Measurements from ENCODE around the gene NUP205. TPM values are rescaled to one million over a fixed set of nuclear protein-coding genes. Genes with fewer than 3 reads are reported as not detected.

Gene NUP205
- total RNA-seq, 1 donor from 2014 or later, result 183 TPM

DNA sequence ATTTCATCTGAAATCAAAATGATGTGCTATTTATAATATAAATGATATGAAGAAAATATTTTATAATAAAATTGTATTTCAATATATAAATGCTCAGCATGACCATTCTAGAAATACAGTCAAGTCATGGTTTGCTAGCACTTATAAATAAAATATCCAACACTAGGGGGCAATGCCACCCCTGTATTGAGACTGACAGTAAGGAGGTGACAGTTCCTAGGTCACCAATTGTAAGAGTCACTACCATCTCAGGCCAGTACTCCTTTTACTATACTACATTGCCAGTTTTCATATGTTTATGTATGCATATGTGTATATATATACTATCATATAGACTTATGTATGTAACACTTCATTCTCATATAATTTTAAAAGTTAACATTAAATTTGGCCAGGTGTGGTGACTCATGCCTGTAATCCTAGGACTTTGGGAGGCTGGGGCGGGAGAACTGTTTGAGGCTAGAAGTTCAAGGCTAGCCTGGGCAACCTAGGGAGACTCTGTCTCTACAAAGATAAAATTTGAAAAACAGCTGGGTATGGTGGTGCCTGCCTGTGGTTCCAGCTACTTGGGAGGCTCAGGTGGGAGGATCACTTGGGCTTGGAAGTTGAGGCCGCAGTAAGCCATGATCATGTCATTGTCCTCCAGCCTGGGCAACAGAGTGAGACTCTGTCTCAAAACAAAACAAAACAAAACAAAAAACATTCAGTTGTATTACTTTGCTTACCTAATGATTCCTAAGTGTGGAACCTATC lies 45.4 kb upstream of the NUP205 start:
- H3F3A ChIP-seq (ENCODE audit: low read depth), result peaks cover 5% of the 10 kb centered on the region
- DNase-seq (ENCODE audit: low spot score), result peak; percentile 71
- H3K79me2 ChIP-seq (ENCODE audit: low read depth), result peaks cover 25% of the 10 kb centered on the region
- H3K27ac ChIP-seq, result no peak overlapping the region
- H3K9ac ChIP-seq, result no peak overlapping the region
- TF ChIP-seq, protein P1, sequence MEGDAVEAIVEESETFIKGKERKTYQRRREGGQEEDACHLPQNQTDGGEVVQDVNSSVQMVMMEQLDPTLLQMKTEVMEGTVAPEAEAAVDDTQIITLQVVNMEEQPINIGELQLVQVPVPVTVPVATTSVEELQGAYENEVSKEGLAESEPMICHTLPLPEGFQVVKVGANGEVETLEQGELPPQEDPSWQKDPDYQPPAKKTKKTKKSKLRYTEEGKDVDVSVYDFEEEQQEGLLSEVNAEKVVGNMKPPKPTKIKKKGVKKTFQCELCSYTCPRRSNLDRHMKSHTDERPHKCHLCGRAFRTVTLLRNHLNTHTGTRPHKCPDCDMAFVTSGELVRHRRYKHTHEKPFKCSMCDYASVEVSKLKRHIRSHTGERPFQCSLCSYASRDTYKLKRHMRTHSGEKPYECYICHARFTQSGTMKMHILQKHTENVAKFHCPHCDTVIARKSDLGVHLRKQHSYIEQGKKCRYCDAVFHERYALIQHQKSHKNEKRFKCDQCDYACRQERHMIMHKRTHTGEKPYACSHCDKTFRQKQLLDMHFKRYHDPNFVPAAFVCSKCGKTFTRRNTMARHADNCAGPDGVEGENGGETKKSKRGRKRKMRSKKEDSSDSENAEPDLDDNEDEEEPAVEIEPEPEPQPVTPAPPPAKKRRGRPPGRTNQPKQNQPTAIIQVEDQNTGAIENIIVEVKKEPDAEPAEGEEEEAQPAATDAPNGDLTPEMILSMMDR (IDR thresholded peaks at IDR 0.05), result peak; percentile 61
- TF ChIP-seq EZH2 (IDR thresholded peaks at IDR 0.05), result no peak
- no peak for TF ChIP-seq EZH2phosphoT487 (IDR thresholded peaks at IDR 0.05)
- Mint-ChIP-seq H3K27me3 (ENCODE audit: insufficient read depth, low read depth) (no peaks in the 10 kb centered on the region), H3K4me3 (no peak overlapping the region), H3K36me3 (no peaks in the 10 kb centered on the region), H3K27ac (no peak overlapping the region), H3K4me1 (peaks cover 15% of the 10 kb centered on the region), H3K9me3 (no peaks in the 10 kb centered on the region)
- no peak overlapping the region for H3K4me2 ChIP-seq
- no peak overlapping the region for H2AFZ ChIP-seq (replicated peaks)
- no peaks in the 10 kb centered on the region for H3K9me3 ChIP-seq (ENCODE audit: low read depth)
- peaks cover 8% of the 10 kb centered on the region for H3K27me3 ChIP-seq
- H3K4me1 ChIP-seq, result peaks cover 12% of the 10 kb centered on the region
- H3K4me3 ChIP-seq, result no peak overlapping the region
- H3K36me3 ChIP-seq, result no peaks in the 10 kb centered on the region
- H4K20me1 ChIP-seq (ENCODE audit: low read depth), result peaks cover 21% of the 10 kb centered on the region

GRCh38 chr7:135514856-135515255 lies 42.9 kb upstream of the NUP205 start:
- Histone ChIP-seq H3K4me1 (no peaks in the 10 kb centered on the region), H3K36me3 (no peaks in the 10 kb centered on the region), H3K4me2 (no peak overlapping the region), H3K9me3 (ENCODE audit: low read depth) (no peaks in the 10 kb centered on the region), H3F3A (ENCODE audit: low read depth) (no peaks in the 10 kb centered on the region), H3K79me2 (ENCODE audit: low read depth) (no peaks in the 10 kb centered on the region), H2AFZ (replicated peaks) (no peak overlapping the region), H3K27me3 (peaks cover 8% of the 10 kb centered on the region), H3K27ac (no peak overlapping the region), H4K20me1 (ENCODE audit: low read depth) (no peaks in the 10 kb centered on the region), H3K9ac (no peak overlapping the region), H3K4me3 (no peak overlapping the region)
- Mint-ChIP-seq H3K36me3 (no peaks in the 10 kb centered on the region), H3K9me3 (no peaks in the 10 kb centered on the region), H3K27me3 (ENCODE audit: insufficient read depth, low read depth) (no peaks in the 10 kb centered on the region), H3K4me3 (no peak overlapping the region), H3K27ac (no peak overlapping the region), H3K4me1 (peaks cover 19% of the 10 kb centered on the region)
- no peak for DNase-seq (ENCODE audit: low spot score)
- TF ChIP-seq, protein P1 (IDR thresholded peaks at IDR 0.05), result no peak
- TF ChIP-seq EZH2 (IDR thresholded peaks at IDR 0.05), result no peak
- no peak for TF ChIP-seq EZH2phosphoT487 (IDR thresholded peaks at IDR 0.05)

GRCh38 chr7:135517060-135517459 lies 40.7 kb upstream of the NUP205 start:
- Histone ChIP-seq H3K27me3 (no peaks in the 10 kb centered on the region), H3K9ac (no peak overlapping the region), H2AFZ (replicated peaks) (peak overlapping the region; percentile 19), H3K4me1 (no peaks in the 10 kb centered on the region), H3K4me2 (no peak overlapping the region), H4K20me1 (ENCODE audit: low read depth) (no peaks in the 10 kb centered on the region), H3K36me3 (no peaks in the 10 kb centered on the region), H3K27ac (no peak overlapping the region), H3F3A (ENCODE audit: low read depth) (no peaks in the 10 kb centered on the region), H3K4me3 (no peak overlapping the region), H3K79me2 (ENCODE audit: low read depth) (no peaks in the 10 kb centered on the region), H3K9me3 (ENCODE audit: low read depth) (no peaks in the 10 kb centered on the region)
- TF ChIP-seq EZH2phosphoT487 (IDR thresholded peaks at IDR 0.05), result no peak
- TF ChIP-seq, protein P1 (IDR thresholded peaks at IDR 0.05), result no peak
- H3K27me3 Mint-ChIP-seq (ENCODE audit: insufficient read depth, low read depth), result no peaks in the 10 kb centered on the region
- peaks cover 21% of the 10 kb centered on the region for H3K4me1 Mint-ChIP-seq
- DNase-seq (ENCODE audit: low spot score), result no peak
- H3K4me3 Mint-ChIP-seq, result no peak overlapping the region
- H3K36me3 Mint-ChIP-seq, result no peaks in the 10 kb centered on the region
- H3K27ac Mint-ChIP-seq, result no peak overlapping the region
- H3K9me3 Mint-ChIP-seq, result no peaks in the 10 kb centered on the region

Data from neural progenitor cell (in vitro differentiated cells).